GM18861 (cell line): ENCODE measurements around the gene IL6ST.
A peak's percentile ranks its signal among the peaks of the same experiment; 100 is the strongest.

Experiments
- ATAC-seq: cut with Tn5 transposase; IDR thresholded peaks from one replicate; pipeline ENCODE4 v1.9.1; 2021; ENCODE audit not compliant: unreplicated experiment

Gene IL6ST

GRCh38 chr5:55923865-55924500 is 70.8 kb downstream of the IL6ST start:
- ATAC-seq = no peak

GRCh38 chr5:55923177-55923771 is 71.5 kb downstream of the IL6ST start:
- ATAC-seq = no peak

- ATAC-seq = no peak
Measured at GRCh38 chr5:55921617-55922016, 73.1 kb downstream of the IL6ST start.

- ATAC-seq = no peak
Measured at GRCh38 chr5:55920784-55921183, 74.0 kb downstream of the IL6ST start.

GRCh38 chr5:55919625-55920024 is 75.1 kb downstream of the IL6ST start:
- no peak for ATAC-seq

GRCh38 chr5:55918087-55919035 is 76.4 kb downstream of the IL6ST start:
- ATAC-seq = no peak

- ATAC-seq = no peak
Measured at GRCh38 chr5:55917402-55918086, 77.2 kb downstream of the IL6ST start.

GRCh38 chr5:55916986-55917385 is 77.8 kb downstream of the IL6ST start:
- no peak for ATAC-seq

GRCh38 chr5:55915783-55916182 is 79.0 kb downstream of the IL6ST start:
- no peak for ATAC-seq

GRCh38 chr5:55914971-55915370 is 79.8 kb downstream of the IL6ST start:
- ATAC-seq = no peak

GRCh38 chr5:55913466-55914413 is 81.0 kb downstream of the IL6ST start:
- ATAC-seq = peak; percentile 95

GRCh38 chr5:55911784-55912653 is 82.7 kb downstream of the IL6ST start:
- no peak for ATAC-seq

- ATAC-seq = no peak
Measured at GRCh38 chr5:55908804-55909203, 86.0 kb downstream of the IL6ST start.

GRCh38 chr5:55907927-55908326 is 86.8 kb downstream of the IL6ST start:
- ATAC-seq = no peak

- ATAC-seq = no peak
Measured at GRCh38 chr5:55905251-55905650, 89.5 kb downstream of the IL6ST start.

- ATAC-seq = no peak
Measured at GRCh38 chr5:55904152-55904551, 90.6 kb downstream of the IL6ST start.

- peak; percentile 72 for ATAC-seq
Measured at GRCh38 chr5:55903121-55903701, 91.6 kb downstream of the IL6ST start.

GRCh38 chr5:55902696-55903095 is 92.1 kb downstream of the IL6ST start:
- no peak for ATAC-seq

GRCh38 chr5:55900776-55901175 is 94.0 kb downstream of the IL6ST start:
- no peak for ATAC-seq
